Ovary (tissue), 9 donors: ENCODE results near the gene LMO7. TPM values are rescaled to one million over a fixed set of nuclear protein-coding genes. Genes with fewer than 3 reads are reported as not detected.

Experiments
- DNase-seq, 5 donors: peaks; one replicate each; pipeline ENCODE4 v3.0.0-alpha.2; 2019 to 2020
- H3K27ac ChIP-seq, 2 donors: fragments of 200-600 bp; one replicate each; pipeline versions ENCODE4 v1.5.1 to v1.8.0; 2019 to 2022
- H3K27me3 ChIP-seq: fragments of 200-600 bp; one replicate; pipeline ENCODE4 v1.8.0; 2022
- H3K36me3 ChIP-seq: fragments of 200-600 bp; sonication (generic); one replicate; pipeline ENCODE4 v1.5.1; 2019
- H3K4me1 ChIP-seq: one replicate; pipeline ENCODE4 v1.8.1; 2013; ENCODE audit warnings: mild to moderate bottlenecking, moderate library complexity; ENCODE audit not compliant: insufficient read depth
- H3K4me3 ChIP-seq: fragments of 200-600 bp; sonication (generic); one replicate; pipeline ENCODE4 v1.5.1; 2017
- H3K9me3 ChIP-seq, 2 donors: fragments of 200-600 bp in 1 of 2; sonication (generic) in 1 of 2; one replicate each; pipeline versions ENCODE4 v1.5.1 to v1.8.1; 2013 to 2019; ENCODE audit warnings: mild to moderate bottlenecking in 1 of 2, moderate library complexity in 1 of 2
- CTCF ChIP-seq, 3 donors: fragments of 450-650 bp in 2 of 3; fragments of 200-600 bp in 1 of 3; IDR thresholded peaks; one replicate each; pipeline versions ENCODE4 v1.5.1 to v1.8.0; 2016 to 2022; ENCODE audit warnings: antibody characterized with exemption in 3 of 3, mild to moderate bottlenecking in 1 of 3
- EP300 ChIP-seq: sonication (generic); formaldehyde crosslinking; IDR thresholded peaks from one replicate; pipeline ENCODE4 v1.6.1; 2017; ENCODE audit warnings: antibody characterized with exemption
- POLR2A ChIP-seq: fragments of 450-650 bp; IDR thresholded peaks from one replicate; pipeline ENCODE4 v1.6.1; 2017; ENCODE audit warnings: antibody characterized with exemption, mild to moderate bottlenecking, moderate library complexity
- WGBS, 3 donors: extraction: QIAGEN DNeasy Blood & Tissue Kit in 1 of 3; methylation state at CpG; one replicate each; pipeline versions ENCODE4 v1.1.5 to v1.1.7; 2013 to 2017; 5-methylcytosine and 5-hydroxymethylcytosine counted together
- intact Hi-C, 4 donors: fragments of 100-400 bp; cut with DNase I; formaldehyde crosslinking; loops; one replicate each; pipeline versions ENCODE4 v1.11.0 to v1.15.1; 2022 to 2023
- polyA plus RNA-seq, 2 donors: library from polyadenylated mRNA; stranded (reverse); fragments of 200-250 nt in 1 of 2; fragments of 350-450 nt in 1 of 2; fragmentation: Illumina TruSeq in 1 of 2; extraction: RNeasy Lipid Tissue Mini Kit (QIAGEN cat#74804) in 1 of 2; gene quantifications; one replicate each; pipeline ENCODE4 v1.2.3, GENCODE V29; 2013 to 2014
- total RNA-seq, 7 donors: library from RNA; depleted of rRNA in 2 of 7; stranded (reverse); fragments of >200 nt in 2 of 7; fragmentation: NEBNext Ultra II Directional in 3 of 7; extraction: Animal tissue kit (Norgen Biotek cat#: 25700) in 3 of 7; gene quantifications; one replicate each; pipeline versions ENCODE4 v1.1.0 to v1.2.4, GENCODE V29; 2016 to 2023
- donor health status: DM: no; HTN: no; CAD: no; lungs with moderate emphysema.
- donor health status: DM: no; HTN: no; CAD: no.
- donor health status: Bipolar disorder and iron deficiency.
- donor health status: DM: yes; HTN: yes; CAD: no.
- donor health status: DM: no; HTN: no; CAD: no.
- donor health status: DM: yes; HTN: yes; CAD: no.

LMO7 gene
- total and polyA plus RNA-seq, 9 donors, result 9.6 to 60.7 (median 20.1) TPM

- 93 to 95% (median 95%) methylated on average over 2 of the region's 2 CpGs for WGBS, 3 donors
- intact Hi-C loops, result no loop called here
- H3K27ac ChIP-seq, result no peak overlapping the region
- no peaks in the 10 kb centered on the region for H3K27me3 ChIP-seq
- no peaks in the 10 kb centered on the region for H3K9me3 ChIP-seq
- DNase-seq, result no peak
- H3K4me3 ChIP-seq, result no peak overlapping the region
- H3K4me1 ChIP-seq, result peaks cover 4% of the 10 kb centered on the region
- H3K36me3 ChIP-seq, result no peaks in the 10 kb centered on the region
- no peak for TF ChIP-seq CTCF (IDR thresholded peaks at IDR 0.05)
- TF ChIP-seq POLR2A, result no peak
Measured at GRCh38 chr13:75764251-75764925, 128.3 kb downstream of the LMO7 start.

- Histone ChIP-seq H3K27ac (no peak overlapping the region), H3K9me3 (no peaks in the 10 kb centered on the region), H3K4me3 (no peak overlapping the region), H3K36me3 (no peaks in the 10 kb centered on the region), H3K4me1 (peaks cover 4% of the 10 kb centered on the region), H3K27me3 (no peaks in the 10 kb centered on the region)
- intact Hi-C loops, result no loop called here
- TF ChIP-seq EP300 (no peak), CTCF (IDR thresholded peaks at IDR 0.05) (no peak), POLR2A (no peak)
- DNase-seq, result no peak
- 39 to 56% (median 42%) methylated on average over 3 of the region's 3 CpGs for WGBS, 3 donors
Measured at GRCh38 chr13:75764926-75765310, 128.8 kb downstream of the LMO7 start.

- peaks cover 6% of the 10 kb centered on the region for H3K4me1 ChIP-seq
- TF ChIP-seq CTCF (IDR thresholded peaks at IDR 0.05) (no peak), POLR2A (no peak), EP300 (no peak)
- no peaks in the 10 kb centered on the region for H3K27me3 ChIP-seq
- no peak overlapping the region for H3K27ac ChIP-seq
- H3K4me3 ChIP-seq, result no peak overlapping the region
- H3K36me3 ChIP-seq, result no peaks in the 10 kb centered on the region
- intact Hi-C loops, result no loop called here
- 89 to 93% (median 89%) methylated on average over 2 of the region's 2 CpGs for WGBS, 3 donors
- H3K9me3 ChIP-seq, result no peaks in the 10 kb centered on the region
- DNase-seq, result no peak
Measured at GRCh38 chr13:75766636-75767035, 130.5 kb downstream of the LMO7 start.

- no peak for DNase-seq
- Histone ChIP-seq H3K9me3 (no peaks in the 10 kb centered on the region), H3K27me3 (no peaks in the 10 kb centered on the region), H3K4me1 (peaks cover 4% of the 10 kb centered on the region), H3K4me3 (no peak overlapping the region), H3K36me3 (no peaks in the 10 kb centered on the region), H3K27ac (no peak overlapping the region)
- no peak for TF ChIP-seq EP300
- TF ChIP-seq CTCF (IDR thresholded peaks at IDR 0.05), result no peak
- no peak for TF ChIP-seq POLR2A
- WGBS, 3 donors, result 56 to 68% (median 67%) methylated on average over 1 of the region's 1 CpG
- intact Hi-C loops, result no loop called here
Measured at GRCh38 chr13:75769141-75769905, 133.2 kb downstream of the LMO7 start.
